RWPE1 (cell line): ENCODE data around the gene TNFRSF25.

ENCODE experiments used
- CTCF ChIA-PET: fragments of 350-600 bp; sonication (Branson Sonifier 250); formaldehyde crosslinking; extraction: SDS; loops from one replicate; lab custom pipeline; 2021; lab: Yijun Ruan, JAX
- POLR2A ChIA-PET: fragments of 400-600 bp; formaldehyde crosslinking; extraction: SDS; loops from one replicate; lab custom pipeline; 2020; ENCODE audit warnings: antibody characterized with exemption; ENCODE audit not compliant: low non-redundant PET; lab: Yijun Ruan, JAX
- DNase-seq: peaks from one replicate; pipeline ENCODE4 v3.0.0; 2012; ENCODE audit warnings: low spot score
- H3K27ac ChIP-seq: fragments of 450-650 bp; 2 replicates; pipeline ENCODE4 v1.5.1; 2017
- TF ChIP-seq, protein P1 (sequence below): fragments of 450-650 bp; conservative IDR thresholded peaks from 2 replicates; pipeline ENCODE4 v1.5.1; 2017; ENCODE audit warnings: low read depth, mild to moderate bottlenecking

TNFRSF25 gene

DNA sequence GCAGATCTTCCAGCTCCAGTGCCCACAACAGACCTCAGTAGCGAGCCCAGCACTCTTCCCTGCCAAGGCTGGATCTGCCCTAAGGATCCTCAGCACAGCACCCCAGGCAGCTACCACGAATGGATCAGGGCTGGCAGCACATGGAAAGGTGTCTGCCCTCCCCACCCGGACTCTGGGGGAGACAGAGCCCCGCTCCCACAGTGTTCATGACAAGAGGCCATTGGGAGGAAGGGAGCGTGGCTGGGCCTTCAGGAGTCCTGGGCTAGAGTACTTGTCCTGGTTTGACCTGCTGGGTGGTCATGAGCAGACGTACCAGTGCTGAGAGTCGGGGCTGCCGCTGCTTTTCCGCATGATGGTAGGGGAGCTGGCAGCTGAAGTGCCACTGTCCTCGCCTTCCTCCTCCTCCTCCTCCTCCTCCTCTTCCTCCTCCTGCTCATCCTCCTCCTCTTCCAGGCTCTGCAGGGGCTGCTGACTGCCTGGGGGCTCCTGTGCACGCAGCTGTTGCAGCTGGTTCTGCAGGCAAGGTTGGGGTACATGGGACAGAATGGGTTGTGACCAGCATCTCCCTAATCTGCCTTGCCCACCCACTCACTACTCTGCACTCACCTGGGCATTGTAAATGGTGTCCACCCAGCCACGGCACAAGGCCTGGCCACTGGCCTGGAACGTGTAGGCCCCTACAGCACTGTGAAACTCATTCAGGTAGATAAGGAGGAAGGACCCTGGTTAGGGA, 2.9 kb upstream of the TNFRSF25 start:
- DNase-seq, result no peak
- peak overlapping the region; percentile 43 for H3K27ac ChIP-seq
- ChIA-PET CTCF (interaction anchor here (0.6 kb wide), 1 partner anchor 47 kb away, joined by 3 read pairs; no protein-coding TSS in a partner anchor), POLR2A (no interaction called here)
- TF ChIP-seq, protein P1, sequence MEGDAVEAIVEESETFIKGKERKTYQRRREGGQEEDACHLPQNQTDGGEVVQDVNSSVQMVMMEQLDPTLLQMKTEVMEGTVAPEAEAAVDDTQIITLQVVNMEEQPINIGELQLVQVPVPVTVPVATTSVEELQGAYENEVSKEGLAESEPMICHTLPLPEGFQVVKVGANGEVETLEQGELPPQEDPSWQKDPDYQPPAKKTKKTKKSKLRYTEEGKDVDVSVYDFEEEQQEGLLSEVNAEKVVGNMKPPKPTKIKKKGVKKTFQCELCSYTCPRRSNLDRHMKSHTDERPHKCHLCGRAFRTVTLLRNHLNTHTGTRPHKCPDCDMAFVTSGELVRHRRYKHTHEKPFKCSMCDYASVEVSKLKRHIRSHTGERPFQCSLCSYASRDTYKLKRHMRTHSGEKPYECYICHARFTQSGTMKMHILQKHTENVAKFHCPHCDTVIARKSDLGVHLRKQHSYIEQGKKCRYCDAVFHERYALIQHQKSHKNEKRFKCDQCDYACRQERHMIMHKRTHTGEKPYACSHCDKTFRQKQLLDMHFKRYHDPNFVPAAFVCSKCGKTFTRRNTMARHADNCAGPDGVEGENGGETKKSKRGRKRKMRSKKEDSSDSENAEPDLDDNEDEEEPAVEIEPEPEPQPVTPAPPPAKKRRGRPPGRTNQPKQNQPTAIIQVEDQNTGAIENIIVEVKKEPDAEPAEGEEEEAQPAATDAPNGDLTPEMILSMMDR, result no peak

DNA sequence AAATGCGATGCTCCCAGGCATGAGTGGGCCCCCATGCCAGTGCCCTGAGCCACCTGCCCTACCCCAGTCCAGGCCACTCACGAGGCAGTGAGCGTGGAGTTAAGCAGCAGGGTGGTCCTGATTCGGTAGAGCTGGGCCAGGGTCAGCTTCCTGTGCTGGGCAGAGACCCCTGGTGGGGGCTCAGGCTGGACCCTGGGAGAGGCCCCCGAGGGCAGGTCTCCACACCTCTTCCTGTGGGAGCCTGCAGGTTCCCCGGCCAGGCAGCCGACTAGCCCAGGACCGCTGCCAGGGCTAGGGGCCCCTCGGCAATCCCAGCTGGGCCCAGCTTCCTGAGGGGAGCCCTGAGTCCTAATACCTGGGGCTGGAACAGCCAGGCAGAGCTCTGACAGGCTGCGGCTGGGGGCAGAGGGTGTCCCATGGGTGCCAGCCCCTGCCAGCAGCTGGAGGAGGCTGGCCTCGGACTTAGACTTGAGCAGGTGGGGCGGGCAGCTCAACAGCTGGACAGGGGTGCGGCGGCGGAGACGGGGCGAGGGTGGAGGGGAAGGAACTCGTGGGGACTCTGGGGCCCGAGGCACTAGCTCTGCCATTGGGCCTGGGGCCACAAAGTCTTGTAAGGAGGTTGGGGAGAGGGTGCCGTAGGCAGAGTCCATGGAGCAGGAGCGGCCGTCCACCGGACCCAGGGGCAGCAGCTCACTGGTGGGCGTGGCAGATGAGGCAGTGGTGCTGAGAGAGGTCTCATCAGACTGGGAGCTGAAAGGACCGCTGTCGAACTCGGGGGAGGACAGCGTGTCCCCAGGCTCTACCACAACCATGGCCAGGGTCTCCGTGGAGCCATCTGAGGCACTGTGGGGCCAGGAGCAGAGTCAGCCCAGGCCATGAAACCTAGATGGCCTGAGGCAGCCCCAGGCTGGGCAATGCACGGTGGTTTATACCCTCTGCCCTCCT, 2.0 kb upstream of the TNFRSF25 start:
- CTCF ChIA-PET, result interaction anchor here (0.6 to 1.0 kb wide), 2 partner anchors 54 to 103 kb away, joined by 3 to 5 read pairs; no protein-coding TSS in a partner anchor
- TF ChIP-seq, protein P1, result no peak
- peak overlapping the region; percentile 52 for H3K27ac ChIP-seq
- no peak for DNase-seq
- POLR2A ChIA-PET, result no interaction called here

DNA sequence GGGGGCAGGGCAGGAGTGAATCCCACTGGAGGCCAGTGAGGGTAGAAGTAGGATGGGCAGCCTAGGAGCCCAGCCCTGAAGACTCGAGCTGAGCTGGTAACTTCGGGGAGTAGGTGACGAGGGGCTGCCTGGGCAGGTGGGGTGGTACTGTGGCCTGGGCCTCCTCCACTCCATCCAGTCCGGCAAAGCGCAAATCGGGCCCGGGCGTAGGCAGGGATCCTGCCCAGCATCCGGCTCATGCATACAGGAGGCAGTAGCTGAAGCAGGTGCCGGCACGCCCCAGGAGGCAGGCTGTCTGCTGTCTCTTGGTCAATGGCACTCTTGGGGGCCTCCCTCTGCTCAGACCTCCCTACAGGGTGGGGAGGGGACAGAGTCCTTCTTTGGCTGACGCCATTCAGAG, 1.3 kb upstream of the TNFRSF25 start:
- DNase-seq, result no peak
- H3K27ac ChIP-seq, result peak overlapping the region; percentile 52
- TF ChIP-seq, protein P1, result no peak
- POLR2A ChIA-PET, result no interaction called here
- CTCF ChIA-PET, result interaction anchor here (0.6 to 1.0 kb wide), 2 partner anchors 53 to 103 kb away, joined by 3 to 5 read pairs; no protein-coding TSS in a partner anchor

DNA sequence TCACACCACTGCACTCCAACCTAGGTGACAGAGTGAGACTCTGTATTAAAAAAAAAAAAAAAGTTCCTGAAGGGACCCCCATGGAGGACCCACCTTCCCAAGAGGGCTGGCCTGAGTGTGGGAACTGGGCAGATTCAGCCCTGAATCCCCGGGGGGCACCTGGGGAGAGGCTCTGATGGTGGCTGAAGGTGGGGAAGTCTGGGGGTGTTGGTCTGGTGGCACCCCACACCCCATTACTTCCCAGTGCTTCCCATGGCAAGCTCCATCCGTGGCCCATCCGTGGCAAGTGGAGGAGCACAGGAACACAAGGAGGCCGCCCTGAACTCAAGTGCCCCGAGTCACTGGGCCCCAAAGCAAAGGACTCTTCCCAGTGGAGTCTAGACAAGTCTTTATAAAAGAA, 778 bp upstream of the TNFRSF25 start:
- ChIA-PET POLR2A (no interaction called here), CTCF (no interaction called here)
- DNase-seq, result no peak
- TF ChIP-seq, protein P1, result no peak
- H3K27ac ChIP-seq, result peak overlapping the region; percentile 52

DNA sequence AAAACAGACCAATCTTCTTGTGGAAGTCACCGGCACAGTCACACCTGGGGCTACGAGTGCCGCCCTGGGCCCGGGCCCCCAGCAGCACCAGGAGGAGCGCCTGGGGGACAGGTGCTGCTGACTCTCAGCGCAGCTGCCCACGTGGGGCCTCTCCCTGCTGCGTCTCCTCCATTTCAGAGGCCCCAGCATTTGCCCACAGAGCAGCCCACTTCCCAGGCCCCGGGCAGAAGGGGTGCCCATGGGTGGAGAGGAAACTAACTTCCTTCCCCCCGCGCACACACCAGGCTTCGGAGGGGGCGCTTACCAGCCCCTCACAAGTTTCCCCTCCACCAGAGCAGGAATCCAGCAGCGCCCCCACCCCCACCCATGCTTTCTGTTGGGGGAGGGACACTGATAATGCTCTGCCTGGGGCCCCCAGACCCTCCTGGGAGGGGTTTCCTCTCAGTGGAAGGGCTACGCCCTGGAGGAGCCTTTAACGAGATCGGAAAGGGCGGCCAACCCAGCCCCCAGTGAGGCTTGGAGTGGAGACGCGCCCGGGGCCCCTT, 440 bp downstream of the TNFRSF25 start:
- H3K27ac ChIP-seq, result peak overlapping the region; percentile 52
- ChIA-PET CTCF (no interaction called here), POLR2A (no interaction called here)
- TF ChIP-seq, protein P1, result no peak
- DNase-seq, result no peak

DNA sequence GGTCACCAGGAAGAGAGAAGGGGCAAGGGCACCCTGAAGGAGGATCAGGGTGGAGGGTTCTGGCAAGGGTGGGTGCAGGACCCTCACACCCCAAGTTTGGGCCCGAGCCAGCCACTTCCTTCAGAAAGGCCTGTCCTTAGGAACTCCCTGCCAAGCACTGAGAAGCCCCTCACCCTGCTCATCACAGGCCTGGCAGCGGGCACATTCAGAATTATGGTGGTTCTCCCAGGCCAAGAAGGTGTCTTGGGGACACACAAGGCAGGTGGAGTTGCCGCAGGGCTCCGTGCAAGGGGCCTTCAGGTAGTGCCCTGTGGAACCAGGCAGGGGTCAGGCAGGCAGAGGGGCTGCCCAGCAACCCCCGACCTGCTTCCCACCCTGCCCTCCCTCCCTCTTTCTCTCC, 1.1 kb downstream of the TNFRSF25 start:
- ChIA-PET CTCF (no interaction called here), POLR2A (no interaction called here)
- no peak for DNase-seq
- TF ChIP-seq, protein P1, result no peak
- H3K27ac ChIP-seq, result peak overlapping the region; percentile 52
